ENCODE measurements around the gene KDM2B. TPM values are rescaled to one million over a fixed set of nuclear protein-coding genes. Genes with fewer than 3 reads are reported as not detected.

Gene KDM2B
- total RNA-seq, 1 donor from 2014 or later: 29.2 TPM

GRCh38 chr12:121466794-121467637 lies 113.8 kb downstream of the KDM2B start:
- no peak for DNase-seq (ENCODE audit: extremely low read depth, low read depth, low spot score)

- DNase-seq (ENCODE audit: extremely low read depth, low read depth, low spot score): no peak
These were observed 114.7 kb downstream of the KDM2B start for GRCh38 chr12:121465921-121466793.

GRCh38 chr12:121464331-121464730 lies 116.5 kb downstream of the KDM2B start:
- DNase-seq (ENCODE audit: extremely low read depth, low read depth, low spot score): no peak

- no peak for DNase-seq (ENCODE audit: extremely low read depth, low read depth, low spot score)
These were observed 119.8 kb downstream of the KDM2B start for GRCh38 chr12:121461048-121461447.

GRCh38 chr12:121456551-121456950 lies 124.3 kb downstream of the KDM2B start:
- DNase-seq (ENCODE audit: extremely low read depth, low read depth, low spot score): no peak

- no peak for DNase-seq (ENCODE audit: extremely low read depth, low read depth, low spot score)
These were observed 124.9 kb downstream of the KDM2B start for GRCh38 chr12:121455766-121456420.

- no peak for DNase-seq (ENCODE audit: extremely low read depth, low read depth, low spot score)
These were observed 125.9 kb downstream of the KDM2B start for GRCh38 chr12:121454921-121455320.

GRCh38 chr12:121453629-121454028 lies 127.2 kb downstream of the KDM2B start:
- no peak for DNase-seq (ENCODE audit: extremely low read depth, low read depth, low spot score)

GRCh38 chr12:121452985-121453360 lies 127.8 kb downstream of the KDM2B start:
- no peak for DNase-seq (ENCODE audit: extremely low read depth, low read depth, low spot score)

GRCh38 chr12:121452340-121452984 lies 128.4 kb downstream of the KDM2B start:
- no peak for DNase-seq (ENCODE audit: extremely low read depth, low read depth, low spot score)

GRCh38 chr12:121451961-121452339 lies 128.9 kb downstream of the KDM2B start:
- DNase-seq (ENCODE audit: extremely low read depth, low read depth, low spot score): no peak

- DNase-seq (ENCODE audit: extremely low read depth, low read depth, low spot score): no peak
These were observed 132.0 kb downstream of the KDM2B start for GRCh38 chr12:121448771-121449315.

GRCh38 chr12:121446750-121447149 lies 134.1 kb downstream of the KDM2B start:
- DNase-seq (ENCODE audit: extremely low read depth, low read depth, low spot score): no peak

- DNase-seq (ENCODE audit: extremely low read depth, low read depth, low spot score): no peak
These were observed 136.0 kb downstream of the KDM2B start for GRCh38 chr12:121444842-121445202.

GRCh38 chr12:121443911-121444841 lies 136.6 kb downstream of the KDM2B start:
- no peak for DNase-seq (ENCODE audit: extremely low read depth, low read depth, low spot score)

GRCh38 chr12:121443193-121443870 lies 137.5 kb downstream of the KDM2B start:
- DNase-seq (ENCODE audit: extremely low read depth, low read depth, low spot score): no peak

GRCh38 chr12:121442028-121442948 lies 138.5 kb downstream of the KDM2B start:
- no peak for DNase-seq (ENCODE audit: extremely low read depth, low read depth, low spot score)

GRCh38 chr12:121441555-121441954 lies 139.3 kb downstream of the KDM2B start:
- DNase-seq (ENCODE audit: extremely low read depth, low read depth, low spot score): no peak

Data from glomerular endothelial cell (primary cell).